ENCODE data around the gene EFNA4. TPM values are rescaled to one million over a fixed set of nuclear protein-coding genes. Genes with fewer than 3 reads are reported as not detected.

EFNA4 gene
- total RNA-seq, 1 donor from 2014 or later = 11.8 TPM

DNA sequence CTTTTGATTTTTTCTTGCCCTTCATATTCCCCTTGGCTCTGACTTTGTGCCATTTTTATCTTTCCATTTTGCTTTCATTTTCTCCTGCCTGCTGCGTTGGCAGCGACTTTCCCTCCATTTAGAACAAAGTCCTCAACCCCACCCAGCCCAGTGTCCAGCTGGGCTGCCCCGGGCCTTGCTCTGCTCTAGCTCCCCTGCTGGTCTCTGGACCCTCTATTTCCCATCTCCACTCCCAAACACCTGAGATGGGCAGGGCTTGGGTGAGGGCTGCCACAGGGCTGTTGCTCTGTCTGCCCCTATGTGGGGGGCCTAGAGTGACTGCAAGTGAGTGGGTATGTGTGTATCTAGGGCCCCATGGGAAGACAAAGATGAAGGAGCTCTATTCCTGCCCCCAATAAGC is 19.7 kb upstream of the EFNA4 start:
- Histone ChIP-seq H3K4me1 (ENCODE audit: insufficient read depth, low read length) (peaks cover 15% of the 10 kb centered on the region), H3K4me2 (ENCODE audit: low read length) (no peak overlapping the region), H3K9me3 (ENCODE audit: insufficient read depth, low read depth, low read length) (no peaks in the 10 kb centered on the region), H3K27ac (ENCODE audit: low read depth, low read length) (no peak overlapping the region), H3K4me3 (ENCODE audit: insufficient read depth, low read depth, low read length) (no peak overlapping the region), H4K20me1 (ENCODE audit: insufficient read depth, low read length) (peaks cover 3% of the 10 kb centered on the region), H3K9ac (ENCODE audit: low read length) (no peak overlapping the region), H3K36me3 (ENCODE audit: insufficient read depth, low read length) (no peaks in the 10 kb centered on the region), H3K79me2 (ENCODE audit: insufficient read depth, low read length) (no peaks in the 10 kb centered on the region), H3K27me3 (ENCODE audit: insufficient read depth, low read length) (peaks cover 3% of the 10 kb centered on the region), H2AFZ (ENCODE audit: low read depth, low read length) (no peak overlapping the region)
- no peak overlapping the region for H3K27ac Mint-ChIP-seq (ENCODE audit: unreplicated experiment)
- H3K9me3 Mint-ChIP-seq (ENCODE audit: unreplicated experiment) = no peaks in the 10 kb centered on the region
- peaks cover 12% of the 10 kb centered on the region for H3K4me1 Mint-ChIP-seq (ENCODE audit: low read depth, unreplicated experiment)
- no peak for FAIRE-seq
- peaks cover 13% of the 10 kb centered on the region for H3K27me3 Mint-ChIP-seq (ENCODE audit: low read depth, unreplicated experiment)
- peak overlapping the region; percentile 20 for H3K4me3 Mint-ChIP-seq (ENCODE audit: unreplicated experiment)
- H3K36me3 Mint-ChIP-seq (ENCODE audit: low read depth, unreplicated experiment) = no peaks in the 10 kb centered on the region
- DNase-seq (ENCODE audit: low read depth) = no peak
- TF ChIP-seq EZH2 (IDR thresholded peaks at IDR 0.05; ENCODE audit: insufficient read depth, low read length) (no peak), CTCF (IDR thresholded peaks at IDR 0.05; ENCODE audit: insufficient read depth, low read depth, low read length) (no peak)

- H4K20me1 ChIP-seq (ENCODE audit: insufficient read depth, low read length) = peaks cover 3% of the 10 kb centered on the region
- H3K79me2 ChIP-seq (ENCODE audit: insufficient read depth, low read length) = no peaks in the 10 kb centered on the region
- H2AFZ ChIP-seq (ENCODE audit: low read depth, low read length) = no peak overlapping the region
- H3K27me3 ChIP-seq (ENCODE audit: insufficient read depth, low read length) = peaks cover 2% of the 10 kb centered on the region
- no peaks in the 10 kb centered on the region for H3K36me3 Mint-ChIP-seq (ENCODE audit: low read depth, unreplicated experiment)
- H3K36me3 ChIP-seq (ENCODE audit: insufficient read depth, low read length) = no peaks in the 10 kb centered on the region
- H3K9me3 ChIP-seq (ENCODE audit: insufficient read depth, low read depth, low read length) = no peaks in the 10 kb centered on the region
- peaks cover 13% of the 10 kb centered on the region for H3K27me3 Mint-ChIP-seq (ENCODE audit: low read depth, unreplicated experiment)
- H3K9ac ChIP-seq (ENCODE audit: low read length) = no peak overlapping the region
- no peak overlapping the region for H3K27ac ChIP-seq (ENCODE audit: low read depth, low read length)
- H3K4me2 ChIP-seq (ENCODE audit: low read length) = no peak overlapping the region
- H3K4me1 Mint-ChIP-seq (ENCODE audit: low read depth, unreplicated experiment) = peaks cover 13% of the 10 kb centered on the region
- DNase-seq (ENCODE audit: low read depth) (no peak), FAIRE-seq (no peak)
- H3K27ac Mint-ChIP-seq (ENCODE audit: unreplicated experiment) = peak overlapping the region; percentile 67
- no peaks in the 10 kb centered on the region for H3K9me3 Mint-ChIP-seq (ENCODE audit: unreplicated experiment)
- no peak overlapping the region for H3K4me3 Mint-ChIP-seq (ENCODE audit: unreplicated experiment)
- peaks cover 15% of the 10 kb centered on the region for H3K4me1 ChIP-seq (ENCODE audit: insufficient read depth, low read length)
- TF ChIP-seq EZH2 (IDR thresholded peaks at IDR 0.05; ENCODE audit: insufficient read depth, low read length) (no peak), CTCF (IDR thresholded peaks at IDR 0.05; ENCODE audit: insufficient read depth, low read depth, low read length) (no peak)
- H3K4me3 ChIP-seq (ENCODE audit: insufficient read depth, low read depth, low read length) = no peak overlapping the region
Measured at GRCh38 chr1:155044365-155044764, 19.2 kb upstream of the EFNA4 start.

DNA sequence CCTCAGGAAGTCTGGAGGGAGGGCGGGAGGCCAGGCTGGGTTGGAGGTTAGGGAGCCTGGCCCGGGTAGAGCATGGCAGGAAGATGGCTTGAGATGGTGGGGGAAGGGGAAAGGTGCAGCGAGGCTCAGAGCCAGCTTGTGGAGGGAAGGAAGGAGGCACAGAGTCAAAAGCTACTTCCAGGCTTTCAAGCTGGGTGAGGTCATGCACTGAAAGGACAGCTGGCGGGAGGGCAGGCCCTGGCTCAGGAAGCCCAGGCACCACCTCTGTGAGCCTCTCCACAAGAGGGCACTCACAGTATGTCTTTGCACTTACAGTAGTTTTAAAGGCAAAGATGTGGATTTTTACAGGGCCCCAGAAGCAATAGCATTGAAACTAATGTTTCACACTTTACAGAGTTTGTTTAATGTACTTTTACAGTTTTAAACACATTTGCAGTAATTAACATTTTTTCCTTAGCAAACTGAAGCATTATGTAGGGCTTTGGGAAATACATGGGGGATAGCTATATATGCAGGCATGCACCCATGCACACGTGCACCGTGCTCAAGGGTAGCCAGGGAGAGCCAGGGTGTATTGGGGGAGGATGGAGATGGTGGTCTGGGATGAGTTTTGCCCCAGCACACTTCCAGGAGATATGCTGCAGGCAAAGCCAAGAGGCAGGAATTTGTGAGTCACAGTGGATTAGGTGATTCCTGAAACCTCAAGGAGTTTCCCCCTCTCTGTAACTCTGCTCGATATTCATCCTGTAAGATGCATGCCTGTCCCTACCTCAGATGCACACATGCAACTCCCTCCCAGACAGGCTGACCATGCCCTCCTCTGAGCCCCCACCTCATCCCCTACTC is 18.5 kb upstream of the EFNA4 start:
- peaks cover 13% of the 10 kb centered on the region for H3K27me3 Mint-ChIP-seq (ENCODE audit: low read depth, unreplicated experiment)
- DNase-seq (ENCODE audit: low read depth) = peak; percentile 52
- Histone ChIP-seq H2AFZ (ENCODE audit: low read depth, low read length) (no peak overlapping the region), H3K79me2 (ENCODE audit: insufficient read depth, low read length) (no peaks in the 10 kb centered on the region), H3K4me1 (ENCODE audit: insufficient read depth, low read length) (peaks cover 21% of the 10 kb centered on the region), H3K4me3 (ENCODE audit: insufficient read depth, low read depth, low read length) (no peak overlapping the region), H3K27ac (ENCODE audit: low read depth, low read length) (no peak overlapping the region), H3K27me3 (ENCODE audit: insufficient read depth, low read length) (peaks cover 2% of the 10 kb centered on the region), H4K20me1 (ENCODE audit: insufficient read depth, low read length) (peaks cover 3% of the 10 kb centered on the region), H3K36me3 (ENCODE audit: insufficient read depth, low read length) (no peaks in the 10 kb centered on the region), H3K9me3 (ENCODE audit: insufficient read depth, low read depth, low read length) (no peaks in the 10 kb centered on the region), H3K9ac (ENCODE audit: low read length) (no peak overlapping the region), H3K4me2 (ENCODE audit: low read length) (peak overlapping the region; percentile 30)
- H3K27ac Mint-ChIP-seq (ENCODE audit: unreplicated experiment) = peak overlapping the region; percentile 67
- no peaks in the 10 kb centered on the region for H3K9me3 Mint-ChIP-seq (ENCODE audit: unreplicated experiment)
- peak; percentile 17 for FAIRE-seq
- no peak for TF ChIP-seq EZH2 (IDR thresholded peaks at IDR 0.05; ENCODE audit: insufficient read depth, low read length)
- TF ChIP-seq CTCF (IDR thresholded peaks at IDR 0.05; ENCODE audit: insufficient read depth, low read depth, low read length) = peak; percentile 66
- H3K4me3 Mint-ChIP-seq (ENCODE audit: unreplicated experiment) = no peak overlapping the region
- H3K36me3 Mint-ChIP-seq (ENCODE audit: low read depth, unreplicated experiment) = no peaks in the 10 kb centered on the region
- H3K4me1 Mint-ChIP-seq (ENCODE audit: low read depth, unreplicated experiment) = peaks cover 19% of the 10 kb centered on the region
